Keratinocyte (primary cell): ENCODE measurements around the gene SMCO1.

Source experiments
- CTCF ChIP-seq, 3 experiments: IDR thresholded peaks in 1 of 3; conservative IDR thresholded peaks in 1 of 3; optimal IDR thresholded peaks in 1 of 3; 2 replicates in 2 of 3; 3 replicates in 1 of 3; pipeline versions ENCODE3 to v1.5.1; 2011; ENCODE audit warnings: low read length in 3 of 3, mild to moderate bottlenecking in 3 of 3, moderate library complexity in 2 of 3, control low read depth in 1 of 3, inconsistent platforms in 1 of 3; ENCODE audit not compliant: insufficient read depth in 2 of 3; ENCODE audit errors: extremely low read depth in 1 of 3
- EZH2 ChIP-seq: IDR thresholded peaks from one replicate; pipeline ENCODE4 v1.6.1; 2012; ENCODE audit warnings: inconsistent platforms, mild to moderate bottlenecking, low read length, moderate library complexity

- TF ChIP-seq EZH2 (no peak), CTCF (optimal IDR thresholded peaks at IDR 0.05 in 1 of 3, IDR thresholded peaks at IDR 0.05 in 1 of 3, conservative IDR thresholded peaks at IDR 0.05 in 1 of 3; ENCODE audit: extremely low read depth in 1 of 3, insufficient read depth in 2 of 3, low read length in 3 of 3) (no peak)
Measured at GRCh38 chr3:196463804-196464203, 51.3 kb downstream of the SMCO1 start.
